HEK293T (cell line): ENCODE data around the gene BNIP5.
"Not testable (repeated sequence)": the region's sequence is repeated elsewhere in the genome, so short reads cannot be mapped to it uniquely, and the experiment has no call there.

Source experiments
- CTCF ChIA-PET: fragments of 350-600 bp; formaldehyde crosslinking; extraction: SDS; loops from one replicate; lab custom pipeline; 2021; ENCODE audit warnings: antibody characterized with exemption, inconsistent platforms; lab: Yijun Ruan, JAX
- POLR2A ChIA-PET: fragments of 350-600 bp; formaldehyde crosslinking; extraction: SDS; loops from one replicate; lab custom pipeline; 2020; ENCODE audit warnings: antibody characterized with exemption, inconsistent platforms; lab: Yijun Ruan, JAX
- DNase-seq: peaks from one replicate; pipeline ENCODE4 v3.0.0; 2012; ENCODE audit warnings: mixed read lengths; ENCODE audit errors: extremely low spot score
- ARNT ChIP-seq: fragments of 450-650 bp; IDR thresholded peaks from 2 replicates; pipeline ENCODE4 v1.6.1; 2017; ENCODE audit warnings: mild to moderate bottlenecking
- BHLHE40 ChIP-seq: fragments of 450-650 bp; IDR thresholded peaks from 2 replicates; pipeline ENCODE4 v1.6.1; 2016; ENCODE audit warnings: mild to moderate bottlenecking, moderate library complexity, borderline replicate concordance
- CTBP1 ChIP-seq: fragments of 450-650 bp; IDR thresholded peaks from 2 replicates; pipeline ENCODE4 v1.6.1; 2016; ENCODE audit warnings: borderline replicate concordance
- ELF4 ChIP-seq: fragments of 450-650 bp; IDR thresholded peaks from 2 replicates; pipeline ENCODE4 v1.6.1; 2017; ENCODE audit warnings: antibody characterized with exemption
- FOXA1 ChIP-seq: fragments of 450-650 bp; IDR thresholded peaks from 2 replicates; pipeline ENCODE4 v1.6.1; 2016; ENCODE audit warnings: mild to moderate bottlenecking
- FOXK2 ChIP-seq: fragments of 450-650 bp; IDR thresholded peaks from 2 replicates; pipeline ENCODE4 v1.6.1; 2016; ENCODE audit warnings: mild to moderate bottlenecking
- FOXM1 ChIP-seq: fragments of 450-650 bp; IDR thresholded peaks from 2 replicates; pipeline ENCODE4 v1.6.1; 2017; ENCODE audit warnings: mild to moderate bottlenecking, borderline replicate concordance
- HDGF ChIP-seq: fragments of 450-650 bp; IDR thresholded peaks from 2 replicates; pipeline ENCODE4 v1.6.1; 2017; ENCODE audit warnings: antibody characterized with exemption, borderline replicate concordance
- L3MBTL2 ChIP-seq: fragments of 450-650 bp; conservative IDR thresholded peaks from 2 replicates; pipeline ENCODE4 v1.6.1; 2016; ENCODE audit warnings: mild to moderate bottlenecking
- LEF1 ChIP-seq: fragments of 450-650 bp; IDR thresholded peaks from 2 replicates; pipeline ENCODE4 v1.6.1; 2017; ENCODE audit warnings: mild to moderate bottlenecking, borderline replicate concordance
- NFRKB ChIP-seq: fragments of 450-650 bp; IDR thresholded peaks from 2 replicates; pipeline ENCODE4 v1.6.1; 2016; ENCODE audit warnings: mild to moderate bottlenecking, moderate library complexity
- PKNOX1 ChIP-seq: fragments of 450-650 bp; IDR thresholded peaks from 2 replicates; pipeline ENCODE4 v1.6.1; 2016
- SP1 ChIP-seq: fragments of 450-650 bp; IDR thresholded peaks from 2 replicates; pipeline ENCODE4 v1.6.1; 2017
- SUZ12 ChIP-seq: fragments of 450-650 bp; IDR thresholded peaks from 2 replicates; pipeline ENCODE4 v1.6.1; 2016; ENCODE audit warnings: mild to moderate bottlenecking
- TARDBP ChIP-seq: fragments of 450-650 bp; IDR thresholded peaks from 2 replicates; pipeline ENCODE4 v1.6.1; 2016
- ZNF384 ChIP-seq: fragments of 450-650 bp; IDR thresholded peaks from 2 replicates; pipeline ENCODE4 v1.6.1; 2016

The BNIP5 gene

DNA sequence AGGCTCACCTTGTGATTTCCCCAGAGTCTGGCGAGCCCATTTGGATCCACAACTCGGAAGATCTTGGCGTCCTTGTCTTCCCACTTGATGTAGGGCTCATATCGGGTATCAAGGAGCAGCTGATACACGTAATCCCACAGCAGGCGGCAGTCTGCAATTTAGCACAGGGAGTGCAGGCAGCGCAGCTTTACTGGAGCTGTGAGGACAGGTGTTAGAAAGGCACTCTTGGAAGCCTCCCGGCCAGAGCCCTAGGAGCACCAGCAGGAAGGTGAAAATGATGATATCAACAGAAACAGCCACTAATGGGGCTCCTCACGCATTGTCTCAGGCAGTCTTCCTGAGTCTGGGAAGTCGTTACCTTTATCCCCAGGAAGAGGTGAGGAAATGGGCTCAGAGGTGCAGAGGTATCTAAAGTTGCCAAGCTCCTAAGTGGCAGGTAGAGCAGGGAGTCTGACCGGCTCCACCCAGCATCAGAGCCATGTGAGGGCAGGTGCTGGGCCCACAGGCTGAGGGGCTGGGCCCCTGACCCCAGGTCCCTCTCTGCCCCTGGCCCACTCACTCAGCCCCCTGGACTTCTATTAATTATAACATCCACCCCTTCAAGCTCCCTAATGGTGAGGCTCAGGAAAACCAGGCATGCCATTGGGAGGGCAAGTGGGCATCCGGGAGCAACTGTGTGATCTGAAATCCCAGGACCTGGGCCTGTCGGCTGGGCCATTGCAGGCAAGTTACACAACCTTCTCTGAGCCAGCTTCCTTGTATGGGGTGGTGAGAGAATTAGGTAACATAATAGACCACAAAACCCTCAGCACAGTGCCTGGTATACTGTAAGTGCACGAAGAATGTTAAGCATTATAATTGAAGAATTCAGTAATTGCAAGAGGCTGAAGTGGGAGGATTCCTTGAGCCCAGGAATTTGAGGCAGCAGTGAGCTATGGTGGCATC lies 32.5 kb upstream of the BNIP5 start:
- TF ChIP-seq ELF4 (no peak), PKNOX1 (no peak), ZNF384 (no peak), TARDBP (no peak), FOXA1 (no peak), SUZ12 (no peak), NFRKB (no peak), BHLHE40 (no peak), LEF1 (no peak), CTBP1 (no peak), SP1 (no peak), L3MBTL2 (no peak), FOXK2 (no peak), HDGF (no peak), ARNT (no peak), FOXM1 (no peak)
- no peak for DNase-seq
- CTCF ChIA-PET: interaction anchor here (0.6 to 0.7 kb wide), 2 partner anchors 79 to 171 kb away, joined by 3 read pairs; no protein-coding TSS in a partner anchor
- POLR2A ChIA-PET: no interaction called here

- ChIA-PET POLR2A (no interaction called here), CTCF (interaction anchor here (0.5 kb wide), 1 partner anchor 1643 kb away, joined by 6 read pairs; no protein-coding TSS in a partner anchor)
- TF ChIP-seq ELF4 (no peak), SP1 (no peak), TARDBP (no peak), ZNF384 (no peak), SUZ12 (no peak)
- DNase-seq: no peak
Observed at GRCh38 chr6:36368421-36368820, 31.7 kb upstream of the BNIP5 start.

GRCh38 chr6:36367743-36368142 lies 31.1 kb upstream of the BNIP5 start:
- ChIA-PET CTCF (no interaction called here), POLR2A (no interaction called here)
- TF ChIP-seq LEF1 (no peak), FOXM1 (no peak), PKNOX1 (no peak), L3MBTL2 (no peak), CTBP1 (no peak), HDGF (no peak), SUZ12 (no peak), ELF4 (no peak), FOXK2 (no peak), BHLHE40 (no peak), ARNT (no peak), TARDBP (no peak), SP1 (no peak), NFRKB (no peak), FOXA1 (no peak)
- DNase-seq: no peak

- ChIA-PET POLR2A (no interaction called here), CTCF (no interaction called here)
- no peak for TF ChIP-seq ZNF384
- no peak for TF ChIP-seq NFRKB
- no peak for TF ChIP-seq ELF4
- no peak for TF ChIP-seq TARDBP
- TF ChIP-seq SUZ12: no peak
- no peak for TF ChIP-seq HDGF
- TF ChIP-seq SP1: no peak
- no peak for TF ChIP-seq FOXK2
- TF ChIP-seq BHLHE40: no peak
- no peak for TF ChIP-seq LEF1
- no peak for DNase-seq
Observed at GRCh38 chr6:36364669-36365479, 28.2 kb upstream of the BNIP5 start.

DNA sequence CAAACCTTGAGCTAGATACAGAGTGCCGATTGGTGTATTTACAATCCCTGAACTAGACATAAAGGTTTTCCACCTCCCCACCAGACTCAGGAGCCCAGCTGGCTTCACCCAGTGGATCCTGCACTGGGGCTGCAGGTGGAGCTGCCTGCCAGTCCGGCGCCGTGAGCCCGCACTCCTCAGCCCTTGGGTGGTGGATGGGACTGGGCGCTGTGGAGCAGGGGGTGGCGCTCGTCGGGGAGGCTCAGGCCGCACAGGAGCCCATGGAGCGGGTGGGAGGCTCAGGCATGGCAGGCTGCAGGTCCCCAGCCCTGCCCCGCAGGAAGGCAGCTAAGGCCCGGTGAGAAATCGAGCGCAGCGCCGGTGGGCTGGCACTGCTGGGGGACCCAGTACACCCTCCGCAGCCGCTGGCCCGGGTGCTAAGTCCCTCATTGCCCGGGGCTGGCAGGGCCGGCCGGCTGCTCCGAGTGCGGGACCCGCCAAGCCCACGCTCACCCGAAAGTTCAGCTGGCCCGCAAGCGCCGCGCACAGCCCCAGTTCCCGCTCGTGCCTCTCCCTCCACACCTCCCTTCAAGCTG lies 27.5 kb upstream of the BNIP5 start:
- DNase-seq, POLR2A ChIA-PET, CTCF ChIA-PET: not testable (repeated sequence)

- CTCF ChIA-PET: interaction anchor here (0.8 kb wide), 1 partner anchor 61 kb away, joined by 5 read pairs; no protein-coding TSS in a partner anchor
- POLR2A ChIA-PET, DNase-seq: not testable (repeated sequence)
Observed at GRCh38 chr6:36363371-36363752, 26.7 kb upstream of the BNIP5 start.
